WTC11 (cell line): Measurements from ENCODE around the gene DGKG. TPM values are rescaled to one million over a fixed set of nuclear protein-coding genes. Genes with fewer than 3 reads are reported as not detected.

Experiments used
- ATAC-seq: fragments of 200-7000 bp; cut with Tn5 transposase; 2 replicates; pipeline ENCODE4 v1.10.0; 2021; ENCODE audit warnings: mild to moderate bottlenecking, moderate library complexity
- CTCF ChIA-PET: fragments of 300-600 bp; sonication (Branson Sonifier 250); formaldehyde crosslinking; loops from one replicate; lab custom pipeline; 2021; ENCODE audit warnings: antibody characterized with exemption; lab: Charles Lee
- POLR2A ChIA-PET: fragments of 350-600 bp; sonication (Branson Sonifier 250); formaldehyde crosslinking; loops from one replicate; lab custom pipeline; 2021; ENCODE audit warnings: antibody characterized with exemption; lab: Charles Lee
- DNase-seq: peaks from one replicate; pipeline ENCODE4 v3.0.0; 2021; ENCODE audit warnings: low spot score
- H3K27ac Mint-ChIP-seq: 2 replicates; pipeline ENCODE4 v1.8.0; 2021; ENCODE audit warnings: mixed read lengths
- H3K27me3 Mint-ChIP-seq: 2 replicates; pipeline ENCODE4 v1.8.0; 2021; ENCODE audit warnings: low read depth, mild to moderate bottlenecking, moderate library complexity, mixed read lengths
- H3K36me3 Mint-ChIP-seq: 2 replicates; pipeline ENCODE4 v1.8.0; 2021; ENCODE audit warnings: mixed read lengths
- H3K4me1 Mint-ChIP-seq: 2 replicates; pipeline ENCODE4 v1.8.0; 2022; ENCODE audit warnings: mixed read lengths
- H3K4me3 Mint-ChIP-seq: 2 replicates; pipeline ENCODE4 v1.8.0; 2021; ENCODE audit warnings: mild to moderate bottlenecking, moderate library complexity, mixed read lengths
- H3K9me3 Mint-ChIP-seq: 2 replicates; pipeline ENCODE4 v1.8.0; 2021; ENCODE audit warnings: mixed read lengths
- CREB1 ChIP-seq: sonication (generic); formaldehyde crosslinking; IDR thresholded peaks from 2 replicates; pipeline ENCODE4 v1.8.0; 2023; ENCODE audit warnings: mild to moderate bottlenecking, missing genetic modification reagents
- EMX1 ChIP-seq: fragments of 250-450 bp; sonication (Bioruptor Pico); IDR thresholded peaks from 2 replicates; pipeline ENCODE4 v1.8.0; 2021; ENCODE audit warnings: mild to moderate bottlenecking
- FOXJ3 ChIP-seq: sonication (generic); formaldehyde crosslinking; IDR thresholded peaks from 2 replicates; pipeline ENCODE4 v1.9.0; 2021; ENCODE audit warnings: missing genetic modification reagents, mild to moderate bottlenecking, borderline replicate concordance
- FOXK1 ChIP-seq: sonication (generic); formaldehyde crosslinking; IDR thresholded peaks from 2 replicates; pipeline ENCODE4 v1.8.0; 2022; ENCODE audit warnings: mild to moderate bottlenecking, moderate library complexity, missing genetic modification reagents
- HMGA2 ChIP-seq: fragments of 250-450 bp; sonication (Bioruptor Pico); IDR thresholded peaks from 2 replicates; pipeline ENCODE4 v1.4.0; 2021; ENCODE audit warnings: mild to moderate bottlenecking, moderate library complexity
- MYBL2 ChIP-seq: sonication (generic); formaldehyde crosslinking; IDR thresholded peaks from 2 replicates; pipeline ENCODE4 v1.8.1; 2023; ENCODE audit warnings: mild to moderate bottlenecking, moderate library complexity, missing genetic modification reagents
- NFATC4 ChIP-seq: fragments of 250-450 bp; sonication (Bioruptor Pico); IDR thresholded peaks from 2 replicates; pipeline ENCODE4 v1.9.0; 2021; ENCODE audit warnings: mild to moderate bottlenecking
- PRDM15 ChIP-seq: sonication (generic); formaldehyde crosslinking; IDR thresholded peaks from 2 replicates; pipeline ENCODE4 v1.8.0; 2022; ENCODE audit warnings: missing genetic modification reagents
- SMAD3 ChIP-seq: sonication (generic); formaldehyde crosslinking; IDR thresholded peaks from 2 replicates; pipeline ENCODE4 v1.8.0; 2022; ENCODE audit warnings: missing genetic modification reagents, mild to moderate bottlenecking, borderline replicate concordance
- SOX15 ChIP-seq: fragments of 250-450 bp; sonication (Bioruptor Pico); IDR thresholded peaks from 2 replicates; pipeline ENCODE4 v1.9.0; 2021; ENCODE audit warnings: mild to moderate bottlenecking
- SP1 ChIP-seq: sonication (generic); formaldehyde crosslinking; conservative IDR thresholded peaks from 2 replicates; pipeline ENCODE4 v1.8.1; 2022; ENCODE audit warnings: missing genetic modification reagents
- ZBTB21 ChIP-seq: sonication (generic); formaldehyde crosslinking; IDR thresholded peaks from 2 replicates; pipeline ENCODE4 v1.8.1; 2023; ENCODE audit warnings: mild to moderate bottlenecking, missing genetic modification reagents, borderline replicate concordance
- ZNF138 ChIP-seq: sonication (generic); formaldehyde crosslinking; conservative IDR thresholded peaks from 2 replicates; pipeline ENCODE4 v1.8.1; 2022; ENCODE audit warnings: mild to moderate bottlenecking, moderate library complexity, missing genetic modification reagents
- ZNF416 ChIP-seq: fragments of 250-450 bp; sonication (Bioruptor Pico); IDR thresholded peaks from 2 replicates; pipeline ENCODE4 v1.9.0; 2021; ENCODE audit warnings: mild to moderate bottlenecking, inconsistent platforms
- total RNA-seq: library from RNA; stranded (reverse); gene quantifications from 3 replicates; pipeline ENCODE4 v1.2.3, GENCODE V29; 2021
- TF ChIP-seq, protein P1 (sequence below): sonication (generic); formaldehyde crosslinking; IDR thresholded peaks from 2 replicates; pipeline ENCODE4 v1.8.0; 2023; ENCODE audit warnings: missing genetic modification reagents
- TF ChIP-seq, protein P2 (sequence below): sonication (generic); formaldehyde crosslinking; IDR thresholded peaks from 2 replicates; pipeline ENCODE4 v1.8.0; 2022; ENCODE audit warnings: mild to moderate bottlenecking, missing genetic modification reagents
- TF ChIP-seq, protein P3 (sequence below): fragments of 250-450 bp; sonication (Bioruptor Pico); IDR thresholded peaks from 2 replicates; pipeline ENCODE4 v1.8.0; 2021; ENCODE audit warnings: mild to moderate bottlenecking
- TF ChIP-seq, protein P4 (sequence below): fragments of 250-450 bp; sonication (Bioruptor Pico); IDR thresholded peaks from 2 replicates; pipeline ENCODE4 v1.9.0; 2021; ENCODE audit warnings: mild to moderate bottlenecking, borderline replicate concordance

Gene DGKG
- total RNA-seq, 1 experiment from 2014 or later, result 0.92 TPM

GRCh38 chr3:186251948-186252619 lies 110.0 kb downstream of the DGKG start:
- H3K27ac Mint-ChIP-seq, result no peak overlapping the region
- peaks cover 3% of the 10 kb centered on the region for H3K27me3 Mint-ChIP-seq
- H3K9me3 Mint-ChIP-seq, result no peaks in the 10 kb centered on the region
- no peaks in the 10 kb centered on the region for H3K36me3 Mint-ChIP-seq
- POLR2A ChIA-PET, result no interaction called here
- H3K4me3 Mint-ChIP-seq, result no peak overlapping the region
- no peak for ATAC-seq
- DNase-seq, result no peak
- peaks cover 12% of the 10 kb centered on the region; the same call in 1 of the 2 replicates for H3K4me1 Mint-ChIP-seq
- CTCF ChIA-PET, result interaction anchor here (1.3 to 4.2 kb wide), 4 partner anchors 9 to 309 kb away, joined by 3 to 20 read pairs (median 6); no protein-coding TSS in a partner anchor
- TF ChIP-seq, protein P1, sequence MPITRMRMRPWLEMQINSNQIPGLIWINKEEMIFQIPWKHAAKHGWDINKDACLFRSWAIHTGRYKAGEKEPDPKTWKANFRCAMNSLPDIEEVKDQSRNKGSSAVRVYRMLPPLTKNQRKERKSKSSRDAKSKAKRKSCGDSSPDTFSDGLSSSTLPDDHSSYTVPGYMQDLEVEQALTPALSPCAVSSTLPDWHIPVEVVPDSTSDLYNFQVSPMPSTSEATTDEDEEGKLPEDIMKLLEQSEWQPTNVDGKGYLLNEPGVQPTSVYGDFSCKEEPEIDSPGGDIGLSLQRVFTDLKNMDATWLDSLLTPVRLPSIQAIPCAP, result no peak
- TF ChIP-seq FOXJ3 (no peak), PRDM15 (CRISPR knock-in tag) (no peak), SP1 (CRISPR knock-in tag) (no peak), ZNF416 (no peak), NFATC4 (CRISPR knock-in tag) (no peak), SMAD3 (CRISPR knock-in tag) (no peak), MYBL2 (CRISPR knock-in tag) (no peak), EMX1 (CRISPR knock-in tag) (no peak), ZNF138 (CRISPR knock-in tag) (no peak), SOX15 (no peak), HMGA2 (no peak), ZBTB21 (CRISPR knock-in tag) (no peak), FOXK1 (no peak), CREB1 (no peak)
- TF ChIP-seq, protein P2, sequence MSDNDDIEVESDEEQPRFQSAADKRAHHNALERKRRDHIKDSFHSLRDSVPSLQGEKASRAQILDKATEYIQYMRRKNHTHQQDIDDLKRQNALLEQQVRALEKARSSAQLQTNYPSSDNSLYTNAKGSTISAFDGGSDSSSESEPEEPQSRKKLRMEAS (CRISPR knock-in tag), result no peak
- TF ChIP-seq, protein P3, sequence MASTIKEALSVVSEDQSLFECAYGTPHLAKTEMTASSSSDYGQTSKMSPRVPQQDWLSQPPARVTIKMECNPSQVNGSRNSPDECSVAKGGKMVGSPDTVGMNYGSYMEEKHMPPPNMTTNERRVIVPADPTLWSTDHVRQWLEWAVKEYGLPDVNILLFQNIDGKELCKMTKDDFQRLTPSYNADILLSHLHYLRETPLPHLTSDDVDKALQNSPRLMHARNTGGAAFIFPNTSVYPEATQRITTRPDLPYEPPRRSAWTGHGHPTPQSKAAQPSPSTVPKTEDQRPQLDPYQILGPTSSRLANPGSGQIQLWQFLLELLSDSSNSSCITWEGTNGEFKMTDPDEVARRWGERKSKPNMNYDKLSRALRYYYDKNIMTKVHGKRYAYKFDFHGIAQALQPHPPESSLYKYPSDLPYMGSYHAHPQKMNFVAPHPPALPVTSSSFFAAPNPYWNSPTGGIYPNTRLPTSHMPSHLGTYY (CRISPR knock-in tag), result no peak
- TF ChIP-seq, protein P4, sequence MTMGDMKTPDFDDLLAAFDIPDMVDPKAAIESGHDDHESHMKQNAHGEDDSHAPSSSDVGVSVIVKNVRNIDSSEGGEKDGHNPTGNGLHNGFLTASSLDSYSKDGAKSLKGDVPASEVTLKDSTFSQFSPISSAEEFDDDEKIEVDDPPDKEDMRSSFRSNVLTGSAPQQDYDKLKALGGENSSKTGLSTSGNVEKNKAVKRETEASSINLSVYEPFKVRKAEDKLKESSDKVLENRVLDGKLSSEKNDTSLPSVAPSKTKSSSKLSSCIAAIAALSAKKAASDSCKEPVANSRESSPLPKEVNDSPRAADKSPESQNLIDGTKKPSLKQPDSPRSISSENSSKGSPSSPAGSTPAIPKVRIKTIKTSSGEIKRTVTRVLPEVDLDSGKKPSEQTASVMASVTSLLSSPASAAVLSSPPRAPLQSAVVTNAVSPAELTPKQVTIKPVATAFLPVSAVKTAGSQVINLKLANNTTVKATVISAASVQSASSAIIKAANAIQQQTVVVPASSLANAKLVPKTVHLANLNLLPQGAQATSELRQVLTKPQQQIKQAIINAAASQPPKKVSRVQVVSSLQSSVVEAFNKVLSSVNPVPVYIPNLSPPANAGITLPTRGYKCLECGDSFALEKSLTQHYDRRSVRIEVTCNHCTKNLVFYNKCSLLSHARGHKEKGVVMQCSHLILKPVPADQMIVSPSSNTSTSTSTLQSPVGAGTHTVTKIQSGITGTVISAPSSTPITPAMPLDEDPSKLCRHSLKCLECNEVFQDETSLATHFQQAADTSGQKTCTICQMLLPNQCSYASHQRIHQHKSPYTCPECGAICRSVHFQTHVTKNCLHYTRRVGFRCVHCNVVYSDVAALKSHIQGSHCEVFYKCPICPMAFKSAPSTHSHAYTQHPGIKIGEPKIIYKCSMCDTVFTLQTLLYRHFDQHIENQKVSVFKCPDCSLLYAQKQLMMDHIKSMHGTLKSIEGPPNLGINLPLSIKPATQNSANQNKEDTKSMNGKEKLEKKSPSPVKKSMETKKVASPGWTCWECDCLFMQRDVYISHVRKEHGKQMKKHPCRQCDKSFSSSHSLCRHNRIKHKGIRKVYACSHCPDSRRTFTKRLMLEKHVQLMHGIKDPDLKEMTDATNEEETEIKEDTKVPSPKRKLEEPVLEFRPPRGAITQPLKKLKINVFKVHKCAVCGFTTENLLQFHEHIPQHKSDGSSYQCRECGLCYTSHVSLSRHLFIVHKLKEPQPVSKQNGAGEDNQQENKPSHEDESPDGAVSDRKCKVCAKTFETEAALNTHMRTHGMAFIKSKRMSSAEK (CRISPR knock-in tag), result no peak
